GM12878 (cell line): ENCODE measurements around the gene PITPNM3.

ENCODE experiments used
- CBX5 ChIP-seq: sonication (generic); IDR thresholded peaks from 2 replicates; pipeline ENCODE4 v1.6.1; 2016; ENCODE audit warnings: low read depth, moderate library complexity, mild to moderate bottlenecking, inconsistent platforms
- CHD2 ChIP-seq: IDR thresholded peaks from 2 replicates; pipeline ENCODE4 v1.6.1; 2011; ENCODE audit warnings: low read depth, low read length, improper control_type of control experiment, borderline replicate concordance
- CTCF ChIP-seq, 3 experiments: IDR thresholded peaks in 2 of 3; conservative IDR thresholded peaks in 1 of 3; 2 replicates each; pipeline ENCODE4 v1.5.1; 2011; ENCODE audit warnings: low read depth in 3 of 3, low read length in 3 of 3, mild to moderate bottlenecking in 3 of 3, control low read depth in 2 of 3, moderate library complexity in 2 of 3, inconsistent platforms in 1 of 3, mixed read lengths in 1 of 3; ENCODE audit not compliant: control insufficient read depth in 2 of 3, insufficient read depth in 1 of 3; ENCODE audit errors: extremely low read depth in 1 of 3
- MAX ChIP-seq: IDR thresholded peaks from 2 replicates; pipeline ENCODE4 v1.6.1; 2012; ENCODE audit warnings: low read depth, low read length, improper control_type of control experiment
- SUPT20H ChIP-seq: IDR thresholded peaks from 2 replicates; pipeline ENCODE4 v1.6.1; 2011; ENCODE audit warnings: low read depth, mild to moderate bottlenecking, low read length, moderate library complexity, borderline replicate concordance; ENCODE audit not compliant: control insufficient read depth
- YY1 ChIP-seq: IDR thresholded peaks from 2 replicates; pipeline ENCODE4 v1.6.1; 2011; ENCODE audit warnings: low read depth, mild to moderate bottlenecking, low read length

GRCh38 chr17:6532441-6532885 lies 23.9 kb downstream of the PITPNM3 start:
- TF ChIP-seq CBX5 (no peak), YY1 (no peak), CTCF (IDR thresholded peaks at IDR 0.05 in 2 of 3, conservative IDR thresholded peaks at IDR 0.05 in 1 of 3; ENCODE audit: control insufficient read depth in 2 of 3, extremely low read depth in 1 of 3, insufficient read depth in 1 of 3, low read depth in 3 of 3, low read length in 3 of 3) (no peak), CHD2 (no peak), MAX (no peak), SUPT20H (no peak)
